GM19025 (cell line): Measurements from ENCODE around the gene TRIM3.
A peak's percentile ranks its signal among the peaks of the same experiment; 100 is the strongest.

Source experiments
- ATAC-seq: cut with Tn5 transposase; IDR thresholded peaks from one replicate; pipeline ENCODE4 v1.9.1; 2021; ENCODE audit warnings: mild to moderate bottlenecking, low read depth, moderate library complexity; ENCODE audit not compliant: unreplicated experiment

The TRIM3 gene

GRCh38 chr11:6442441-6442840 is 31.3 kb downstream of the TRIM3 start:
- ATAC-seq = no peak

- no peak for ATAC-seq
These were observed 32.8 kb downstream of the TRIM3 start, which contains the start of gene HPX for GRCh38 chr11:6440906-6441358. TSS of gene HPX (minus strand) at chr11:6440987. CDS start at chr11:6440963, 24 bp downstream.

- ATAC-seq = no peak
These were observed 34.7 kb downstream of the TRIM3 start for GRCh38 chr11:6438979-6439571.

GRCh38 chr11:6437993-6438392 is 35.7 kb downstream of the TRIM3 start:
- ATAC-seq = no peak

- ATAC-seq = no peak
These were observed 36.3 kb downstream of the TRIM3 start for GRCh38 chr11:6437423-6437822.

GRCh38 chr11:6433998-6434660 is 39.6 kb downstream of the TRIM3 start:
- ATAC-seq = no peak

GRCh38 chr11:6431861-6432260 is 41.9 kb downstream of the TRIM3 start:
- no peak for ATAC-seq

GRCh38 chr11:6427516-6427915 is 46.2 kb downstream of the TRIM3 start:
- ATAC-seq = no peak

GRCh38 chr11:6420677-6421076 is 53.1 kb downstream of the TRIM3 start:
- ATAC-seq = no peak

GRCh38 chr11:6419009-6419631 is 54.6 kb downstream of the TRIM3 start, which contains the start of gene APBB1:
TSS of gene APBB1 (minus strand) at chr11:6419094. CDS start at chr11:6411347, 7,747 bp downstream.
- ATAC-seq = peak; percentile 55

- ATAC-seq = peak; percentile 19
These were observed 55.2 kb downstream of the TRIM3 start for GRCh38 chr11:6418557-6419008.

GRCh38 chr11:6417907-6418556 is 55.7 kb downstream of the TRIM3 start:
- no peak for ATAC-seq

GRCh38 chr11:6415797-6416196 is 57.9 kb downstream of the TRIM3 start:
- no peak for ATAC-seq

- ATAC-seq = no peak
These were observed 58.8 kb downstream of the TRIM3 start for GRCh38 chr11:6414874-6415328.

GRCh38 chr11:6413791-6414201 is 59.9 kb downstream of the TRIM3 start:
- no peak for ATAC-seq

- ATAC-seq = no peak
These were observed 62.1 kb downstream of the TRIM3 start for GRCh38 chr11:6411594-6412031.

- no peak for ATAC-seq
These were observed 62.9 kb downstream of the TRIM3 start for GRCh38 chr11:6410695-6411430.

GRCh38 chr11:6406370-6406769 is 67.4 kb downstream of the TRIM3 start:
- ATAC-seq = no peak

- no peak for ATAC-seq
These were observed 67.9 kb downstream of the TRIM3 start for GRCh38 chr11:6405846-6406245.

- ATAC-seq = no peak
These were observed 68.6 kb downstream of the TRIM3 start for GRCh38 chr11:6405052-6405667.
